GM12801 (cell line): ENCODE results near the gene EVA1A.

Experiments used
- CTCF ChIP-seq: IDR thresholded peaks from one replicate; pipeline ENCODE4 v1.5.1; 2011; ENCODE audit warnings: control low read depth; ENCODE audit not compliant: insufficient read length; ENCODE audit errors: extremely low read depth

The EVA1A gene

GRCh38 chr2:75516378-75517360 lies 44.1 kb downstream of the EVA1A start:
- no peak for TF ChIP-seq CTCF

DNA sequence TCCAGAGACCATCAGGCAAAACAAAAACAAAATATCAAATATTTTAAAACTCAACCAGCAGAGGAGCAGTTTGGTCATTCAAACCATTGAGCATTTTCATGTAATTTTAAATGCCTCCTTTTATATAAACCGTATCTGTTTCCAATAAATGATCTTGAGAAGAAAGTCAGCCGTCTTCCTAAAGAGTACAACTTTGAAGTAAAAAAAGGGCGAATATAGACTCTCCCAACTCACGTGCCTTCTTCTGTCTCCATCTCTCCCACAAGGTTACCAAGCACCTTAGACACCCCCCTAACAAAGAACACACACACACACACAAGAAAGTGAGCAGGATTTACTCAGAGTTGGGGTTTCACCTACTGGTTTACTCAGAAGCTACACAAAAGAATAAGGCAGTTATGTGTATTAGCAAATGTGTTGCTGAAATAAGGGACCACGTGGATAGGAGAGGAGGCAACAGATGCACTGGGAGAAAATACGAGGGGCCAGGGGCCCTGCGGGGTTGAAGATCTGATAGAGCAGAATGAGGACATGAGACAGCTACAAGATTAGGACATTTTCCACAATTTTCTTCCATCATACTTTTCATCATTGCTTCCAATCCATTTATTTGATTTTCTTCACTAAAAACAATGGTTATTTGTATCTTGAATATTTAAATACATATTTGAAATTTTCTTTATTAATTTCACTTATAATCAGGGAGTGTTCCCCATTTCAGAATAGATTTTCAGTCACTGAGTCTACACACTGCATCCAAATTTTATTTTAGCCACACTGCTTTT lies 45.0 kb downstream of the EVA1A start:
- TF ChIP-seq CTCF, result no peak

DNA sequence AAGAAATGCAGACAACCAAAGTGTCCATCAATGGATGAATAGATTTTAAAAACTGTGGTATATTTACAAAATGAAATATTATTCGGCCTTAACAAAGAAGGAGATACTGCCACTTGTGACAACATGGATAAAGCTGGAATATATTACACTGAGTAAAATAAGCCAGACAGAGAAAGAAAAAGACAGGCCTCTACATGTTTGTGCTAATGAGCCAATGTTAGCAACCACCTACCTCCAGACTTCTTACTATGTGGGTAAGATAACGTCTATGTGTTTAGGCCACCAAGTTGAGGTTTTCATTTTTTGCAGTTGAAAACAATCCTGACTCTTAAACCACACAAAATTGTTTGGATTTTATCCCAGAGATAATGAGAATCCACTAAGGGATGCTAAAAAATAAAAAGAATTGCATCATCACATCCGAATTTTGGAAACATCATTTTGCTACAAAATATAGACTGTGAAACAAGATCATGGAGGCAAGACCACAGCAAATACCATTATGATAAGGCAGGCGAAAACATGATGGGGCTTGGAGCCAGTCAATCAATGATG lies 47.0 kb downstream of the EVA1A start:
- TF ChIP-seq CTCF, result no peak

DNA sequence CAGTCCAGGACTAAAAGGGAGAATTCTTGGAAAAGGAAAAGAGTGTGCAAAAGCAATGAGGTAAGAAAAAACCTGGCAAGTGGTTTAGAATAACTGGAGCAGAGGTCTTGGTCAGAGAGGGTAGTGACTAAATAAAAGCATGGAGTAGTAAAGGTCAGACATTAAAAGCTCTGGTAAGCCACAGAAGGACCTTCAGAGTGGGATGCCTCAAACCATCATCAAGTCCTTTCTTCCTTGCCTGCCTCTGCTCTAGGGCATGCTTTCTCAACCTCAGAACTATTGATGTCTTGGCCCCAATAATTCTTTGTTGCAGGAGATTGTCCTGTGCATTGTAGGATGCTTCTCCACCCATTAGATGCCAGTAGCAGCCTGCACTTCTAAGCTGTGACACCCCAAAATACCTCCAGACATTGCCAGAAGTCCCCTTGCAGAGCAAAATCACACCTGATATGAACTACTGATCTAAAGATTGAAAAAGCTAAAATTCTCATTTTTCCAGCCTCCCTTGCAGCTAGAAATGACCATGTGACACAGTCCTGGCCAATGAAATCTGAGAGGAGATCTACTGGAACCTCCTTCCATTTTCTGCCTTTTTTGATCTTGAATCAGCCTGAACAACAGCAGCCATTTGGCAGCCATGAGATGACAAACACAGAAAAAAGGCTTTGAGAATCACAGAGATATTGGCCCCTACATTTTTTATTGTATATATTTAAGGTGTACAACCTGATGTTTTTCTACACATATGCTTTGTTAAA lies 48.1 kb downstream of the EVA1A start:
- no peak for TF ChIP-seq CTCF

DNA sequence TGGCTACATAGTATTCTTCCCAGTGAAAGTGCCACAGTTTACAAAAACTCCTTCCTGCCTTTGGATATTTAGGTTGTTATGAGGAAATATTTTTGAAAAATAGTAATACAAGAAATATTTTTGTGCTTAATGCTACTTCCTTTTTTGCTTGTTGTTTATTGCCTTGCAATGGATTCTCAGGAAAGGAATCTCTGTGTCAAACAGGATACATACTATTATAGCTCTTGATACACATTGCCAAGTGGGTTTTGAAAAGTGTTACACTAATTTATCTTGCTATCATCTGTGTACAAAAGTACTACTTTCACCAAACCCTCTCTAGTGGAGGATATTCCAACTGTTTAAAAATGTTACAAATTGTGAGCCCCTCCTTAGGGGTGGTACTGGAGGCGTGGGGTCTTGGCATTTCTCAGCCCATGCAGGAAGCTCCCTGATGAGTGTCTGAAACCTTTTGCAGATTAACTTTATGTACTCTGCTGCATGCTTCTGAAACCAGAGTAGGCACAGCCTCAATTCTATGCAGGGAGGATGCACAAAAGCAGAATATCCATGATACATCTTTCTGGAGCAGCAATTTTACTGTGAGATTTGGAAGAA lies 54.5 kb downstream of the EVA1A start:
- no peak for TF ChIP-seq CTCF

DNA sequence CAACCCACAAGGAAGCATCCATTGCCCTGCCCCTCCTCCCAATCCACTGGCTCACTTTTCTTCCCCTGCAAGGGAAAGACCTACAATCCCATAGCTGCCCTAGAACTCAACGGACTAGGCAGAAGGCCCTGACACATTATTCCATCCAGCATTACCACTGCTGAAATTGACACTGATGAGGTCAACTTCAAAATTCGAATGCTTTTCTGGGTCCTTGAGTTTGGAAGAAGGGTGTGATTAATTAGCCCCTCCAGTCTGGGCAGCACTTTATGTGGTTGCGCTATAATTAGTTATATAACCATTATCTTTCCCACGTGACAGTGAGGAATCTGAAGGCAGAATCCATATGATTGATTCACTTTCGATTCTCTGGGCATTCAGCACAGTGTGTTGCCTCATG lies 55.7 kb downstream of the EVA1A start:
- no peak for TF ChIP-seq CTCF
